ENCODE data around the gene GEMIN5. TPM values are rescaled to one million over a fixed set of nuclear protein-coding genes. Genes with fewer than 3 reads are reported as not detected.

GEMIN5 gene
- total and polyA plus RNA-seq, 2 of the 8 experiments (the other 6 are each of a cell fraction or from before 2014, with no cell fraction given) = 12.8 to 47.0 TPM

- TF ChIP-seq, protein P1, sequence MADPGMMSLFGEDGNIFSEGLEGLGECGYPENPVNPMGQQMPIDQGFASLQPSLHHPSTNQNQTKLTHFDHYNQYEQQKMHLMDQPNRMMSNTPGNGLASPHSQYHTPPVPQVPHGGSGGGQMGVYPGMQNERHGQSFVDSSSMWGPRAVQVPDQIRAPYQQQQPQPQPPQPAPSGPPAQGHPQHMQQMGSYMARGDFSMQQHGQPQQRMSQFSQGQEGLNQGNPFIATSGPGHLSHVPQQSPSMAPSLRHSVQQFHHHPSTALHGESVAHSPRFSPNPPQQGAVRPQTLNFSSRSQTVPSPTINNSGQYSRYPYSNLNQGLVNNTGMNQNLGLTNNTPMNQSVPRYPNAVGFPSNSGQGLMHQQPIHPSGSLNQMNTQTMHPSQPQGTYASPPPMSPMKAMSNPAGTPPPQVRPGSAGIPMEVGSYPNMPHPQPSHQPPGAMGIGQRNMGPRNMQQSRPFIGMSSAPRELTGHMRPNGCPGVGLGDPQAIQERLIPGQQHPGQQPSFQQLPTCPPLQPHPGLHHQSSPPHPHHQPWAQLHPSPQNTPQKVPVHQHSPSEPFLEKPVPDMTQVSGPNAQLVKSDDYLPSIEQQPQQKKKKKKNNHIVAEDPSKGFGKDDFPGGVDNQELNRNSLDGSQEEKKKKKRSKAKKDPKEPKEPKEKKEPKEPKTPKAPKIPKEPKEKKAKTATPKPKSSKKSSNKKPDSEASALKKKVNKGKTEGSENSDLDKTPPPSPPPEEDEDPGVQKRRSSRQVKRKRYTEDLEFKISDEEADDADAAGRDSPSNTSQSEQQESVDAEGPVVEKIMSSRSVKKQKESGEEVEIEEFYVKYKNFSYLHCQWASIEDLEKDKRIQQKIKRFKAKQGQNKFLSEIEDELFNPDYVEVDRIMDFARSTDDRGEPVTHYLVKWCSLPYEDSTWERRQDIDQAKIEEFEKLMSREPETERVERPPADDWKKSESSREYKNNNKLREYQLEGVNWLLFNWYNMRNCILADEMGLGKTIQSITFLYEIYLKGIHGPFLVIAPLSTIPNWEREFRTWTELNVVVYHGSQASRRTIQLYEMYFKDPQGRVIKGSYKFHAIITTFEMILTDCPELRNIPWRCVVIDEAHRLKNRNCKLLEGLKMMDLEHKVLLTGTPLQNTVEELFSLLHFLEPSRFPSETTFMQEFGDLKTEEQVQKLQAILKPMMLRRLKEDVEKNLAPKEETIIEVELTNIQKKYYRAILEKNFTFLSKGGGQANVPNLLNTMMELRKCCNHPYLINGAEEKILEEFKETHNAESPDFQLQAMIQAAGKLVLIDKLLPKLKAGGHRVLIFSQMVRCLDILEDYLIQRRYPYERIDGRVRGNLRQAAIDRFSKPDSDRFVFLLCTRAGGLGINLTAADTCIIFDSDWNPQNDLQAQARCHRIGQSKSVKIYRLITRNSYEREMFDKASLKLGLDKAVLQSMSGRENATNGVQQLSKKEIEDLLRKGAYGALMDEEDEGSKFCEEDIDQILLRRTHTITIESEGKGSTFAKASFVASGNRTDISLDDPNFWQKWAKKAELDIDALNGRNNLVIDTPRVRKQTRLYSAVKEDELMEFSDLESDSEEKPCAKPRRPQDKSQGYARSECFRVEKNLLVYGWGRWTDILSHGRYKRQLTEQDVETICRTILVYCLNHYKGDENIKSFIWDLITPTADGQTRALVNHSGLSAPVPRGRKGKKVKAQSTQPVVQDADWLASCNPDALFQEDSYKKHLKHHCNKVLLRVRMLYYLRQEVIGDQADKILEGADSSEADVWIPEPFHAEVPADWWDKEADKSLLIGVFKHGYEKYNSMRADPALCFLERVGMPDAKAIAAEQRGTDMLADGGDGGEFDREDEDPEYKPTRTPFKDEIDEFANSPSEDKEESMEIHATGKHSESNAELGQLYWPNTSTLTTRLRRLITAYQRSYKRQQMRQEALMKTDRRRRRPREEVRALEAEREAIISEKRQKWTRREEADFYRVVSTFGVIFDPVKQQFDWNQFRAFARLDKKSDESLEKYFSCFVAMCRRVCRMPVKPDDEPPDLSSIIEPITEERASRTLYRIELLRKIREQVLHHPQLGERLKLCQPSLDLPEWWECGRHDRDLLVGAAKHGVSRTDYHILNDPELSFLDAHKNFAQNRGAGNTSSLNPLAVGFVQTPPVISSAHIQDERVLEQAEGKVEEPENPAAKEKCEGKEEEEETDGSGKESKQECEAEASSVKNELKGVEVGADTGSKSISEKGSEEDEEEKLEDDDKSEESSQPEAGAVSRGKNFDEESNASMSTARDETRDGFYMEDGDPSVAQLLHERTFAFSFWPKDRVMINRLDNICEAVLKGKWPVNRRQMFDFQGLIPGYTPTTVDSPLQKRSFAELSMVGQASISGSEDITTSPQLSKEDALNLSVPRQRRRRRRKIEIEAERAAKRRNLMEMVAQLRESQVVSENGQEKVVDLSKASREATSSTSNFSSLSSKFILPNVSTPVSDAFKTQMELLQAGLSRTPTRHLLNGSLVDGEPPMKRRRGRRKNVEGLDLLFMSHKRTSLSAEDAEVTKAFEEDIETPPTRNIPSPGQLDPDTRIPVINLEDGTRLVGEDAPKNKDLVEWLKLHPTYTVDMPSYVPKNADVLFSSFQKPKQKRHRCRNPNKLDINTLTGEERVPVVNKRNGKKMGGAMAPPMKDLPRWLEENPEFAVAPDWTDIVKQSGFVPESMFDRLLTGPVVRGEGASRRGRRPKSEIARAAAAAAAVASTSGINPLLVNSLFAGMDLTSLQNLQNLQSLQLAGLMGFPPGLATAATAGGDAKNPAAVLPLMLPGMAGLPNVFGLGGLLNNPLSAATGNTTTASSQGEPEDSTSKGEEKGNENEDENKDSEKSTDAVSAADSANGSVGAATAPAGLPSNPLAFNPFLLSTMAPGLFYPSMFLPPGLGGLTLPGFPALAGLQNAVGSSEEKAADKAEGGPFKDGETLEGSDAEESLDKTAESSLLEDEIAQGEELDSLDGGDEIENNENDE (IDR thresholded peaks at IDR 0.05; ENCODE audit: insufficient replicate concordance, low read length) = peak; percentile 32
- TF ChIP-seq SIX5 (IDR thresholded peaks at IDR 0.05; ENCODE audit: low read depth, low read length) = no peak
Observed at GRCh38 chr5:154945695-154946301, 7.8 kb upstream of the GEMIN5 start (continued).

All from H1 (cell line).